Fibroblast of lung (primary cell): Measurements from ENCODE around the gene ZNF804B.

Source experiments
- CTCF ChIP-seq, 2 donors: IDR thresholded peaks in 1 of 2; conservative IDR thresholded peaks in 1 of 2; 1 replicate in 1 of 2; 2 replicates in 1 of 2; pipeline ENCODE4 v1.5.1; 2011 to 2012; ENCODE audit warnings: low read length in 2 of 2, control low read depth in 1 of 2, inconsistent platforms in 1 of 2, low read depth in 1 of 2, mild to moderate bottlenecking in 1 of 2
- EZH2 ChIP-seq: IDR thresholded peaks from 2 replicates; pipeline ENCODE4 v1.5.1; 2012; ENCODE audit warnings: low read length, control low read depth, mild to moderate bottlenecking; ENCODE audit errors: missing control alignments

- TF ChIP-seq CTCF (conservative IDR thresholded peaks at IDR 0.05 in 1 of 2, IDR thresholded peaks at IDR 0.05 in 1 of 2; ENCODE audit: low read depth in 1 of 2, low read length in 2 of 2) (peak; percentile 21 to 44), EZH2 (no peak)
Observed at GRCh38 chr7:88789480-88790064, 30.1 kb downstream of the ZNF804B start.
